T1000 (cell line): ENCODE data around the gene HPS1.

Source experiments
- DNase-seq: peaks from one replicate; lab custom pipeline; 2025; ENCODE audit warnings: mixed read lengths; lab: John Stamatoyannopoulos, UW

The HPS1 gene

DNA sequence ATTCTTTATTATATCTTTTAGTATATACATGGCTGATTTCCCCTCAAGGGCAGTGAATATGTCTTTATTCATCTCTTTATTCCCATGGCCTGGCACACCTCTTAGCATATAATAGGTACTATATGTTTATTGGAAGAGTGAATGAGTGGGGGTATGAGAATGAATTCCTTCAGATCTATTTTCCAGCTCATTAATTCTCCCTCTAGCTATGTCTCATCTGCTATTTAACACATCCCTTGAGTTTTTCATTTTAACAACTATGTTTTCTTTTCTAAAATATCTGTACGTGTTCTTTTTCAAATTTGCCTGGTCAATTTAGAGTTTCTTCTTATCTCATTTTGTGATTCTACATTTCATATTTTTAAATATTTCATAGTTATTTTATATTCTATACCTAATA is 14.4 kb downstream of the HPS1 start:
- DNase-seq, result no peak

- DNase-seq, result no peak
These were observed 15.7 kb downstream of the HPS1 start for GRCh38 chr10:98431016-98431415.

- no peak for DNase-seq
These were observed 16.3 kb downstream of the HPS1 start for GRCh38 chr10:98430427-98430826.

- DNase-seq, result no peak
These were observed 17.2 kb downstream of the HPS1 start for GRCh38 chr10:98429320-98430072.

GRCh38 chr10:98427011-98427515 is 19.7 kb downstream of the HPS1 start:
- DNase-seq, result no peak

DNA sequence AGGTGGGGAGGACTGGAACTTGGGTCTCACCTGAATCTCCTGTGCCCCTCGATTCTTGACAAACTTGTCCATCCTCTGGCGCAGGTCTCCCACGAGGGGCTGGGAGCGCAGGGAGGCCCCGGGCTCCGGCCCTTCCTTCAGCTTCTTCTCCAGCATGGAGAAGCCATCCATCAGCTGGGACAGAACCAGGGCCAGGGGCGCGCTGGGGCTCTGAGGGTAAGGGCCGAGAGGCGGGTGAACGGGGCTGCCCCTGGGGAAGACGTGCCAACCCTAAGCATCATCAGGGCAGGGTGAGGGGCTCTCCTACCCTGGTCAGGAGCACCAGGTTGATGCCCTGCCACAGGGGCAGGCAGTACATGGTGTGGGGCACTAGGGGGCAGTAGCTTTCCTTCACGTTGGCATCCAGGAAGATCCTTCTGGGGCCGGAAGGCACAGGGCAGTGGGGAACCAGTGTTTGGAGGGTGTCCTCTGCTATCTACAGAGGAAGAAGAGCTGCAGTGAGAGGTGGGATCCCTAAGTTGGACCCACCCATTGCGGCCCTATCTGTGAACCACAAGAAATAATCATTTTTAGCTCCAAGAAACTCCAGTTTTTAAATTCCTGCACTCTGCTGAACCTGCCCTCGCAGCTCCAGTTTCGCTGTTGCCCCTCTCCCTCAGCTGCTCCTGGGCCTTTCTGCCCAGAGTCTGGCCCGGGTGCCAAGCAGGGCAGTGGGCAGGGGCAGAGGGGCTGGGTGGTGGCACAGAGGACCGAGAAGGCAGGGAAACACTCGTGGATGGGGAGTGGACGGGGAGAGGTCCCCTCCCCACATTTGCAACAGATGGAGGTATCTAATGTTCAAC is 21.0 kb downstream of the HPS1 start:
- DNase-seq, result peak; percentile 26

- DNase-seq, result no peak
These were observed 22.2 kb downstream of the HPS1 start for GRCh38 chr10:98424295-98425254.

- DNase-seq, result no peak
These were observed 23.0 kb downstream of the HPS1 start for GRCh38 chr10:98423691-98424120.

DNA sequence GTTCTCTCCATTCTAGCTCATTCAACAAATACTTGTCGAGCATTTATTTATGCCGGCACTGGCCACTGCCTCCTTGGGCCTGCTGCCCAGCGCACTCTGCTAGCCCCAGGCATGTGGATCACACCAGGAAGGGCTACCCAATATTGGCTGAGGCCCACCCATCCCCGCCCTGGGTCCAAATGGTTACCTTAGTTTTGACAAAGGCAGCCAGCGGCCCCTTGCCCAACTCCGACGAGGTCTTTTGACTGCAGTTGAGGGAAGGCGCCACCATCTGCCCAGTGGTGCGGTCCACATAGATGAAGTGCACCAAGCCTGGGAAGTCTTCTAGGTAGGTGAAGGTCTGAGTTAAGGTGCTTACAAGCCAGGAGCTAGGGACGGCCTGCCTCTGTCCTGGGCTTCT is 24.6 kb downstream of the HPS1 start:
- no peak for DNase-seq

DNA sequence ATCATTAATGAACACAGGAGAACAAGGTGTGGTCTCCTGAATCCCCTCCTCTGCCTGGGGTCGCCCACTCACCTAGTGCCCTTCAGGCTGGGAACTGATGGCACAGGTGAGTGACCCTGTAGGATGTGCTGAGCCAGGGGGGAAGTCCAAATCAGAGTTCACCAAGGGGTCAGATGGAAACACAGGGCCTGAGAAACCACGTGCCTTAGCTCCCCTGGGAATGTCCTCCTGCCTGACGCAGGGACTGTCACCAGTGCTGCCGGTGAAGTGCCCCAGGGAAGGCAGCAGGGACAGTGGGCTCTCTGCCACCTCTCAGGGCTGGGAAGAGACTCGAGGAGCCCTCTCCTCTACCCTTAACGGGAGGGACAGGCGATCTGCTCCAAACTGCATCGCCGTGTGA is 25.9 kb downstream of the HPS1 start:
- DNase-seq, result no peak

GRCh38 chr10:98419469-98420261 is 27.1 kb downstream of the HPS1 start:
- no peak for DNase-seq

DNA sequence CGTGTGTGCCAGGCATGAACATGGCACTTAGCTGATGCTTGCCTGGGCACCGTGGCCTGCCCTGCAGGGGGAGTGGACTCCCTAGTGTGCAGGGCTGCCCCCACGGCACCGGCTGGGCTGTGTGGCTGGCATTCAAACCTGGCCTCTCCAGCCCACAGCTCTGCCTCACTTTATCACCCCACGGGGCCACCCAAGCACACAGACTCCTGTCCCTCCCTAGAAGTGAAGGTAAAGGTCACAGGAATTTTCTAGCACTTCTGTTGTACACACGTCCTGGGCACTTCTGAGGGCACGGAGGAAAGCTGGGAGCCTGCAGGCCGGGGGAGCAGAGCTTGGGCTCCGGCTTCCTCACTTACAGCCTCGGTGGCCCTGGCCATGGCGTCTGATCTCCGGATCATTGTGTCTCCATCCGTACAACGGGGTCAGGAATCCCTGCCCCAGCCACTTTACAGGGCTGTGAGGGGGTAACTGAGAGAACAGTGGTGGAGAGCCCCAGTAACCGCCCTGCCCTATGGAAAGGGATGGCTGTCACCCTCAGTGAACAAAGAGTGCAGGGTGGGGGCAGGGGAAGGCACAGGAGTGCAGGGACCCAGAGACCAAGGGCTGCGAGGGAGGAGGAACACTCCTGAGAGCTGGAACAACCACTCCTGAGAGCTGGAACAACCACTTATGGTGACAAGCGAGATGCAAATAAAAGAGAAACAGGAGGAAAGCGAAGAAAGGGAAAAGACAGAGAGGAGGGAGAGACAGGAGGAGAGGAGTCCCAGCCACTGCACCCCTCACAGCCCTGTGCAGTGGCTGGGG is 27.9 kb downstream of the HPS1 start:
- DNase-seq, result no peak

DNA sequence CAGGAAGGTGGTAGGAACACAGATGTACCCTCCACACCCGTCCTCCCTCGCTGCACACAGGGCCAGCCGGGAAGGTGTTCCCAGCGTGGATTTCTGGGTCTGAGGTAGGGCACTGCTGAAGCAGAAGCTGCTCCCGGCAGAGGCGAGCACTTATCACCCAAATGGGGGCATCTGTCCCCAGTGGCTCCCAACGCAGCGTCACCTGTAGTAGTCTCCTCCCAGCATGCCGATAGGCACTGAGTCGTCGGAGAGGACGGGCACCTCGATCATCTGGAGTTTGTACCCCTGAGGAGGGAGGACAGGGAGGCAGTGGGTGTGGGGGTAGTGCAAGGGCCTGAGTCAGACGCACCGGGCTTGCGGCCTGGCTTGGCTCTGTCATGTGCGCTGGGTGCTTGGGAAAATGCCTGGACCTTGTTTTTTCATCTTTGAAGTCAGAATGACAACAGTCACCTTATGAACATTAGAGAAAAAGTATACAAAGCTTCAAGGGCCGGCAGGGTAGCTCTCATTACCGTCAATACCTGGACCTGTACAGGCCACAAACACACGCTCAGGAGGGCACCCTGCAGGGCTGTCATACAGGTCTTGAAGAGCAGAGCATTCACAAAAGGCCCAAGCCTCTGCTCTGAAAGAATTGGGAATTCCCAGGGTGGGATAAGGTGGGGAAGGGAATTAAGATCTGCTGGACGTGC is 28.6 kb downstream of the HPS1 start:
- DNase-seq, result no peak

DNA sequence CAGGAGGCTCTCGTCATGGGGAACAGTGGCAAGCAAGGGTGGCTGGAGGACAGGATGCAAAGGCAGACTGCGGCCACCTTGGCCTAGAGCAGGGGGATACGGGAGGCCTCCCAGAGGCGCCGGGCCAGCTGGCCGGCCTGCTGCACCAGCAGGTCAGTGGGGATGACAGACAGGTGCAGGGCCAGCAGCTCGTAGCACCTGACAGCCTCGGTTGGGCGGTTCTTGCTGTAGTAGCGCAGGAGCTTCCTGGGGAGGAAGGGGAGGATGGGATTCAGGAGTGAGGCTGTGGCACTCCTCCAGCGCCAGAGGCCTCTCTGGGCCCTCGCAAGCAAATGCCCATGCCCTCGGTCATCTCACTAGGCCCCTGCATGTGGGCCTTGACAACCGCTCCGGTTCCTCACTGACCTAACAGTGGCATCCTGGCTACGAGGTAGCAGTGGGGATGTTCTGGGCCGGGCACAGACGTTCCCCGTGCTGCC is 29.2 kb downstream of the HPS1 start:
- no peak for DNase-seq

DNA sequence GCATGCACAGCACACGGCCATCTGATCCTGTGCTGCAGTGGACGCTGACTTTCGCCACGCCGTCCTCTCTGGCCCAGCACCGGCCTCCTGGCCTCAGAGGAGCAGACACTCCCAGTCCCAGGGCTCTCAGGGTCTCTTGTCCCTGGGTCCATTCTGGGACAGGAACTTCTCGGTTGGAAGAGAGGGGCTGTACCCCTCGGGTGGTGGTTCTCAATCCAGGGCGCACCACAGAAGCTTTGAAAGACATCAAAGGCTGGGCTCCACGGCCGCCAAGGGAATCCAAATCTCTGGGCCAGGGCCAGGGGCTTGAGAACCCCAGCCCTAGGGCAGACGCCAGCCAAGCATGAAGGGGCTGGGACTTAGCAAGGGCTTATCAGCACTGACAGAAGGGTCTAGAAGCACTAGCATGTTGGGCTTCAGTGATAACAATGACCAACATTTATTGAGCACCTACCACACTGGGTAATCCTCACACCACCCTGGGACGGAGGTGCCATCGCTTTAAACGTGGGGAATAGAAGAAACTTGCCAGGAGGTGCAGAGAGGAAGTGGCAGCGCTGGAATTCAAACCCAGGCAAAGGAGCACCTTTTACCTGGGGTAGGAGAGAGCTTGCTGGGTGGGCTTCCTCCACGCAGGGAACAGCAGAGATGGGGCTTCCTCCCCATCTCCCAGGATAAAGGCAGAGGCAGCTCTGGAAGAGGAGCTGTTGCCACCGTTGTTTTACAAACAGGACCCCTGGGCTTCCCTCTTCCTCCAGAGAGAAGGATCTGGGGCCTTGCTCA is 29.9 kb downstream of the HPS1 start:
- DNase-seq, result no peak

GRCh38 chr10:98415731-98416119 is 31.0 kb downstream of the HPS1 start:
- no peak for DNase-seq

DNA sequence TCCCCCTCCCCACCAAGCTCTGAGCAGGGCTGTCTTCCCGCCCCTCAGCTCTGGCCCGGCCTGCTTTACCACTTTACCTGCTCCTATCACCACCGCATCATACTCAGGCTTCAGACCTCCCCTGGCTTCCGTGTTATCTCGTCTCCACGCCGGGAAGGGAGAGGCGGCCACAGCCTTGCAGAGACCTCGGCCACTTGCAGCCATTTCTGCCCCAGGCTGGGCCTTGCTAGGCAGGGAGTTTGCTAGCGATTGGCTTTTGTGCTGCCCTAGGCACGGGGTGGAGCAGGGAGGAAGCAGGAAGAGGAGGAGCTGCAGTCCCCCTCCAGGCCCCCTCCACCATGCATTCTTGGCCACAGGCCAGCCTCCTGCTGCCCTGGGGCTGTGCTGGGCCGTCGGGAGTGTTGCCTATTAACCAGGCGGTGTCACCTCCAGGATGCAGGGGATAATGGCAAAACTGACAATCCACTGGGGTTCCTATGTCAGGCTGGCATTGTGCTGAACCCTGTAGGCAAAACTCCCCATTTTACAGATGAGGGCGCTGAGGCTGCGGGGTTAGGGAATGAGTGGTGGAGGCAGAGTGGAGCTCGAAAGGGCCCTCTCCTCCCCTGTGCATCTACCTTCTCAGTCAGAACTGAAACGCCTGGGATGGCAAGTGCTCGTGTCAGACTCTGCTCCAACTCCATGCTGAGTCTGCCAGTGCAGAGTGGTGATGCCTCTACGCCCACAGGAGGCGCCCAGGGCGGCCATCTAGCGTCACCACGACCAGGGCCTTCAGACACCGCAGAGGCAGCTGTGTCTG is 31.6 kb downstream of the HPS1 start, which contains the start of gene PYROXD2:
TSS of gene PYROXD2 (minus strand) at position 251 of the 799 bp plus-strand sequence. CDS start at position 204, 47 bp downstream.
- DNase-seq, result peak; percentile 91

GRCh38 chr10:98414578-98414931 is 32.2 kb downstream of the HPS1 start:
- DNase-seq, result no peak
